ENCODE measurements around the gene CENATAC. TPM values are rescaled to one million over a fixed set of nuclear protein-coding genes. Genes with fewer than 3 reads are reported as not detected.

CENATAC gene
- total and polyA plus RNA-seq, 9 of the 15 experiments (the other 6 are each of a cell fraction or from before 2014, with no cell fraction given): 2.4 to 25.5 (median 13.7) TPM

- TF ChIP-seq CHAMP1 (IDR thresholded peaks at IDR 0.05): no peak
Measured at GRCh38 chr11:118975771-118976709, 21.9 kb upstream of the CENATAC start (continued).

GRCh38 chr11:118979434-118979833 is 18.5 kb upstream of the CENATAC start:
- Histone ChIP-seq H3K4me1 (replicated peaks in 1 of 2; ENCODE audit: control insufficient read depth in 2 of 2, insufficient read depth in 2 of 2, low read length in 2 of 2) (peaks cover 15 to 16% of the 10 kb centered on the region in 2 experiments; a peak in 4 of 5 replicates), H3K79me2 (ENCODE audit: control insufficient read depth, insufficient read depth, low read length) (no peaks in the 10 kb centered on the region), H3K9me3 (replicated peaks; ENCODE audit: control insufficient read depth, insufficient read depth, low read depth, low read length) (no peaks in the 10 kb centered on the region), H3K27me3 (ENCODE audit: control insufficient read depth in 2 of 2, insufficient read depth in 2 of 2, low read length in 2 of 2) (no peaks in the 10 kb centered on the region), H3K4me2 (ENCODE audit: insufficient read depth, low read length) (peak overlapping the region; percentile 83; the same call in 1 of the 2 replicates), H4K20me1 (replicated peaks; ENCODE audit: control insufficient read depth, insufficient read depth, low read length) (no peaks in the 10 kb centered on the region), H3K27ac (ENCODE audit: extremely low read depth, low read depth, low read length) (peak overlapping the region; percentile 78; the same call in 2 of the 3 replicates), H3K36me3 (ENCODE audit: control insufficient read depth, insufficient read depth, low read length) (no peaks in the 10 kb centered on the region), H3K4me3 (no peak overlapping the region), H3K9me1 (ENCODE audit: control insufficient read depth, insufficient read depth, low read length) (no peaks in the 10 kb centered on the region), H3K9ac (ENCODE audit: insufficient read depth in 1 of 2, low read depth in 2 of 2, low read length in 2 of 2) (peak overlapping the region; percentile 28 to 70; a peak in 3 of 4 replicates), H2AFZ (ENCODE audit: low read depth, low read length) (peak overlapping the region; percentile 96)
- ChIA-PET POLR2A (interaction anchor here (0.6 to 2.3 kb wide), 4 partner anchors 18 to 123 kb away, joined by 3 to 9 read pairs (median 4); partner anchors contain the start of gene CENATAC), CTCF (ENCODE audit: low intra/inter-chr PET ratio) (no interaction called here)
- in situ Hi-C loops (cut with MboI) (no loop called here), intact Hi-C loops (cut with micrococcal nuclease) (no loop called here)
- no TSS peak for BruUV-seq (replicated peaks)
- FAIRE-seq: no peak
- peak; percentile 38 to 54 (median 53) for DNase-seq (ENCODE audit: extremely low read depth in 1 of 4, low spot score in 3 of 4)
- peak; percentile 44 for ATAC-seq
- WGBS (ENCODE audit: insufficient coverage, low coverage, missing lambda C conversion rate): 62% methylated on average over 7 of the region's 9 CpGs
- TF ChIP-seq RBBP5 (IDR thresholded peaks at IDR 0.05; ENCODE audit: borderline replicate concordance, insufficient read depth, low read length, poor library complexity, severe bottlenecking) (no peak), ZNF655 (CRISPR knock-in tag; IDR thresholded peaks at IDR 0.05) (no peak), TAF9B (IDR thresholded peaks at IDR 0.05; ENCODE audit: partially characterized antibody) (no peak), SMARCE1 (IDR thresholded peaks at IDR 0.05) (0 out of 2 replicates have a peak, but pooled peaks have one; percentile 16), SMARCA5 (IDR thresholded peaks at IDR 0.05) (no peak), KAT7 (CRISPR knock-in tag; IDR thresholded peaks at IDR 0.05; ENCODE audit: borderline replicate concordance) (0 out of 2 replicates have a peak, but pooled peaks have one; percentile 5), SPI1 (IDR thresholded peaks at IDR 0.05; ENCODE audit: borderline replicate concordance, low read depth, low read length) (0 out of 2 replicates have a peak, but pooled peaks have one; percentile 3), E2F1 (CRISPR knock-in tag; IDR thresholded peaks at IDR 0.05) (no peak), SMARCA4 (IDR thresholded peaks at IDR 0.05) (0 out of 2 replicates have a peak, but pooled peaks have one; percentile 34), CEBPB (tag; IDR thresholded peaks at IDR 0.05) (no peak), POLR2G (IDR thresholded peaks at IDR 0.05; ENCODE audit: low read depth, low read length) (0 out of 2 replicates have a peak, but pooled peaks have one; percentile 15), CBFA2T3 (IDR thresholded peaks at IDR 0.05) (no peak), LCOR (CRISPR knock-in tag; IDR thresholded peaks at IDR 0.05) (no peak)
